ENCODE results near the gene DNAI1.
"Not testable (repeated sequence)": the region's sequence is repeated elsewhere in the genome, so short reads cannot be mapped to it uniquely, and the experiment has no call there.

DNAI1 gene

GRCh38 chr9:34458013-34458958 lies at the start of gene DNAI1, which contains the start of gene FAM219A:
Gene DNAI1 (plus strand): TSS chr9:34458805. CDS start chr9:34459006, 201 bp downstream.
Gene FAM219A (minus strand): TSS chr9:34458570. CDS start chr9:34458263, 307 bp downstream.
- Histone ChIP-seq H3K4me3 (peak within 1 kb of the TSS; percentile 56 to 86 (median 76)), H3K27ac (peak within 1 kb of the TSS; percentile 20 to 89 (median 70))

- no peak overlapping the region for H3K27ac ChIP-seq
- no peak overlapping the region for H3K4me3 ChIP-seq
These were observed 49.5 kb upstream of the DNAI1 start for GRCh38 chr9:34409154-34409553.

DNA sequence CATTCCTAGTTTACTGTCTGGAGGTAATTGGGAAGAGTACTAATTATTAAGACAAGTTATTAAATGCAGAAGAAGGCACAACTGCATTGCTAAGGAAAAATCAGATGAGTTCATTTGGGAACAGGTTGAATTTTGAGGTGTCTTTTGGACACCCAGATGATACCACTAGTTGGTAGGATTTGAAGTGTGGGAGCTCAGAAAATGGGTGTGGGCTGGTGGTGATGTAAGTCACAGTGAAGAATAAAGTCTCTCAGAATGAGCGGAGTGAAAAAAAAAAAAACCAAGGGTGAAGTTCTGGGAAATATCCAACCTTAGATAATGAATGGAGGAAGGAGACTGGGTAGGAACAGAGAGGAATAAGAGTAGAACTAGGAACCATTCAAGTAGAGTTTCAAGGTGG lies 46.3 kb upstream of the DNAI1 start:
- Histone ChIP-seq H3K4me3 (no peak overlapping the region), H3K27ac (no peak overlapping the region)

DNA sequence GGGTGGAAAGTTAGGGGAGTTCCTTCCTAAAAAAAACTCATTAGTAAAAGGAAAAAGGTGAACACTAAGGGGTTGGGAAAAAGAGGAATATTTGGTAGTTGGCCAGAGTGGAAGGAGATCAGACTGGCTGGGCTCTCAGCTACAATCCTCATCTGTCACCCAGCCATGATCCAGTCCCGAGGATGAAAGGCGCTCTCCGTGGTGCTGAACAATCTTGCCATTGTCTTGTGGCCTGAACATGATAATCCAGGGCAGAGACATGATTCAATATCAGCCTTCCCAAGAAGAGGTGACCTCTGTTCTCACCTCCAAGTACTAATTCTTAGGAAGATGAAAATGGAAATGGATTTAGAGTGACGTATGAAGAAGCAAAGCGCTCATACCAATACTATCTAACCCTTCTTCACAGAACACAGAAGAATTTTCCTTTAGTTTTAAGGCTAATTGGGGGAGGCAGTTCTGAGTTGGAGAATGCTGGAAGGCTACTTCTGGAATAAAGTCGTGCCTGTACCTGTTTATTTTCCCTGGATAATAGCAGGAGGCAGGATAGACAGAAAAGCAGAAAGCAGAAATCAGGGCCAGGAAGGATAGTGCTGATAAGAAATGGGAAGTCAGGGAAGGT lies 45.3 kb upstream of the DNAI1 start:
- no peak overlapping the region for H3K4me3 ChIP-seq
- no peak overlapping the region for H3K27ac ChIP-seq

DNA sequence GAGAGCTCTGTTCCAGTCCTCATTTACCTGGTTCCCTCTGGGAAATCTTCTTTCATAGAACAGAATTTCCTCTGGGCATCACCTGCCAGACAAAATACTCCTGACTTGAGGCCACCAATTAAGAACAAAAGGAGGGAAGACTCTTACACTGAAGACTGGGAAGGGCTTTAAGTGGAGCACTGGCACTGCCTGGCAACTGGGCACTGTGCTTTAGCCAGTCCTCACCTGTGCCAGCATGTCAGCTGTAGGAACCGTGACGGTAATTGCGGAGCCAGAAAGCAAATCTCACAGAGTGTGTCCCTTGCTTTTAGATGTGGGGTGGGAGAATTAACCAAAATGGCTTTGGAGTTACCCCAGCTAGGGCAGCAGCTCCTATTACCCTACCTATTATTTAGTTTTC lies 40.9 kb upstream of the DNAI1 start:
- no peak overlapping the region for H3K4me3 ChIP-seq
- H3K27ac ChIP-seq, result no peak overlapping the region

DNA sequence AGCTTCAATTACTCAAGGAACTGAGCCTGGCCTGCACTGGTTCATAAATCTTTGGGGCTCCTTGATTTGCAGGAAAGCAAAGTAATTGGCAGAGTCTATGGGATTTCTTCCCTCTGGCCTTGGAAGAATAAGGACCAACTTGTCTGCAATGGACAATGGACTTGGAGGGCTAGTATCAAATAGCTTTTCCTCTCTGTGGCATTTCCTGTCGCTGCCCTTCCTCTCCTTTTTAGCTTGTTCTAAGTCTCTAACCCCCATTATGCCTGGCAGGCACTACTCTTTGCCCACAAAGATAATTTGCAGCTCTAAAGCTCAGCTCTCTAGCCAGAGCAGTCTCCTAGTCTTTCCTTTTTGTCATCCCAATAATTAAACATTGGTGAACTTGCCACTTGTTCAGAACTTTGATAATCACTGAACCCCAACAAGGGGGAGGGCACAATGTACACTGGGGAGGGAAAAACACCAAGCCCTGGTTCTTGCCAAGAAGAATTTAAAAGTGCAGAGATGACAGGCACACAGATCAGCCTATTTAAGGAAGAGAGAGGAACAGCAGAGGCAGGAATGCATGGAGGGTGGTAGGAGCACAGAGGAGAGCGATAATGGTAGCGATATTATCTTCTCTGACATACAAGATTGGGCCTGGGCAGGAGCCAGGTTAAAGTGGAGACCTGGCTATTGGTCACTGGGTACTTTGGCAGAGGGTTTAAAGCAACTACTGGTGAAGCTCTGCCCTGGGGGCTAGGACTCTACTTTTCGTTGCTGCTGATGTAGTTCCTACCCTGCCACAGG lies 38.7 kb upstream of the DNAI1 start:
- H3K27ac ChIP-seq, result no peak overlapping the region
- H3K4me3 ChIP-seq, result no peak overlapping the region

DNA sequence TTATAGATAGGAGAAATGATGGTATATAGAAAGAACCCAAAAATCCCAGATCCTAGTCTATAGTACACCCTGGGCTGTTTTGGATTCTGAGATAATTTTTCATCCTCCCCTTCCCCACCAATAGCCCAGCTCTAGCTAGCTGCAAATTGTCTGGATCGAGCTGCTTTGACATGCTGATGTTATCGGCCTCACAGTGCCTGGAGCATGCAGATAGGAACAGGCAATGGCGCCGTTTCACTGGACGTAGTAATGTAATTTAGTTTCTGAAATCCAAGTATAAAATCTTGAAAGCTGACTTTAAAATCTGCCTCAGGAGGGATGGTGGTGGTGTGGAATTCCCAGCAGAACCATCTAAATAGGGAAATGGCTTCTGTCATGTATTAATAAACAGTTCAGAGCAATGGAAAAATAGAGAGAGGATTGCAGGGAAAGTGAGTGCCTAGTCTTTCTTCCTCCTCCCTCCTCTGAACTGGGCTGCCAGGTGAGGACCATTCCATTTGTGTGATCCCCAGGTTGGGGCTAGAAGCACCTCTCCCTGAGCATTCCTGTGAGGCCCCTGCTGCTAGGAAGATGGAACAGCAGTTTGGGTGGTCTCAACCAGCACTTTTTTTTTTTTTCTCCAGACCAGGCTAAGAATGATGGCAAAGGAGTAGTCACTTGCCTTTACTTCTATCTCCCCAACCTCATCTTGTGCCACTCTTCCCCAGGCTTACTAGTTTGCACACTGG lies 32.1 kb upstream of the DNAI1 start:
- no peak overlapping the region for H3K27ac ChIP-seq

DNA sequence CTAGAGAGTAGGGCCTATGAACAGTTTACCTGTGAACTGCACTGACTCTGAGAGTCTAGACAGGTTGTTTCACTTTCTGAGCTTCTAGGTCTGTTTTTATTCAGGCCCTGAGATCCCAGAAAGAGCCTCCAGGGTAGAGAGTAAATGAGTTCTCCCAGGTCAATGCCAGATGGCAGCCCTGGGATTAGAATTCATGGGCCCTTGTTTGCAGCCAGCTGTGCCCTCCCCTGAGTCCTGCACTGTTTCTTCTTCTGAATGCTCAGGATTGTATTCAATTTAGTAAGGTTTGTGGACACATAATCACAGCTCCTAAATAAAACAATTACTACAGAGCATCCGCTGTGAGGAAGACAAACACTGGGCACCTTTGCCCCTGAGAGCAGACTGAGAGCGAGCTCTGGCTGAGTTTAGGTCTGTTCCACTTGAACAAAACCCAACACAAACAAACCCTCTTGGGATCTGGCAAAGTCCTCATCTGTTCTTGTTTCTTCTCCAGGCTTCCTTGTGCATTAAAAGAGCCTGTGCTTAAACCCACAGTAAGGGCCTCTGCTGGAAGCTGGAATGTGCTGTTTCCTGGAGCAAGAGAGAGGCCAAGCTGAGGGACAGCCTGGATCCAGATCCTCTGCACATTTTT lies 30.2 kb upstream of the DNAI1 start:
- H3K27ac ChIP-seq, result no peak overlapping the region
- H3K4me3 ChIP-seq, result no peak overlapping the region

More for the DNA sequence above, 32.1 kb upstream of the DNAI1 start:
- H3K4me3 ChIP-seq, result no peak overlapping the region

DNA sequence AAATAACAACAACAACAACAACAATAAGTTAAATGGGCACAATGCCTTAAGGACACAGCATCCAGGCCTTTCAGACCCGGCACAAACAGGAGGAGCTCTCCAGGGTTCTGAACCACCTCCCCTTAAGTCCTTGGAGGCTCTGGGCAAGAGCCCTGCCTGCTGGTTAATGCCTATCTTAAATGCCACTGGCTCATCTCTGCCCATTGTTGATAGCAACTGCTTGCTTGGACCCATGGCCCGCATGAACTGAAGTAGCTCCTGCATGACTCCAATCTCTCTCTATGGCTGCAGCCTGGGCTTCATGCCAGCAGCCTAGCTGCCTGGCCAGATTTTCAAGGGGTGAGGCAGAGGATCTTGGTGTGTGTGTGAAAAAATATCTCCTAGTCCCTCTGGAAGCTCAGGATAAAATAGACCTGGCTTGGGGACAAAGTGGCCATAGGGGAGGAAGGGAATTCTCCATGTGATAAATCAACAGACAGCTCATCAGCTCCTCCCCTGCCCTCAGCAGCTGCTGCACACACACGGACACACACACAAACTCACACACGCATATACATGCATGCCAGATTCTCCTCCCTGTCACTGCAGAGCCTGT lies 27.7 kb upstream of the DNAI1 start:
- no peak overlapping the region for H3K27ac ChIP-seq
- no peak overlapping the region for H3K4me3 ChIP-seq

- H3K4me3 ChIP-seq, result no peak overlapping the region
- H3K27ac ChIP-seq, result no peak overlapping the region
These were observed 26.9 kb upstream of the DNAI1 start for GRCh38 chr9:34431667-34432066.

- Histone ChIP-seq H3K27ac (no peak overlapping the region), H3K4me3 (no peak overlapping the region)
These were observed 21.3 kb upstream of the DNAI1 start for GRCh38 chr9:34437006-34437925.

- H3K27ac ChIP-seq, H3K4me3 ChIP-seq: not testable (repeated sequence)
These were observed 20.7 kb upstream of the DNAI1 start for GRCh38 chr9:34437926-34438307.

DNA sequence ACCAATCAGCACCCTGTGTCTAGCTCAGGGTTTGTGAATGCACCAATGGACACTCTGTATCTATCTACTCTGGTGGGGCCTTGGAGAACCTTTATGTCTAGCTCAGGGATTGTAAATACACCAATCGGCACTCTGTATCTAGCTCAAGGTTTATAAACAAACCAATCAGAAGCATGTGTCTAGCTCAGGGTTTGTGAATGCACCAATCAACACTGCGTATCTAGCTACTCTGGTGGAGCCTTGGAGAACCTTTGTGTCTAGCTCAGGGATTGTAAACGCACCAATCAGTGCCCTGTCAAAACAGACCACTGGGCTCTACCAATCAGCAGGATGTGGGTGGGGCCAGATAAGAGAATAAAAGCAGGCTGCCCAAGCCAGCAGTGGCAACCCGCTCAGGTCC lies 20.1 kb upstream of the DNAI1 start:
- H3K4me3 ChIP-seq, H3K27ac ChIP-seq: not testable (repeated sequence)

DNA sequence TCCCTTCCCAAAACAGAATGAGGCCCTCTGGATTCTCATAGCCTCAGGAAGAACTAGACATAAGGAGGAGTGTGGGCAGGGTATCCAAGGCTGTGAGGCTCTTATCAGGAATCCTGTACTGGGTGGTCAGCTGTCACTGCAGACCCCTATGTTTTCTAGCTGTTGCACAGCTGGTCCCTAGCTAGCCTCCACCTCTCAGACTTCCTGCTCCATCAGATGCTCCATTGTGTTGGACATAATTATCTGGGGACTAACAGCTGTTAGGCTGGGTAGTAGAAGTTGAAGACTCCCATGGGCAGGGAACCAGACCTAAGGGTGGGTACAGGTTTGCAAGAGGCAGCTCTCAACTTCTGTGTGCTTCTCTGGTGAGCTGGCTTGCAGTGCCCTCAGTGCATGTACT lies 18.6 kb upstream of the DNAI1 start:
- Histone ChIP-seq H3K4me3 (no peak overlapping the region), H3K27ac (no peak overlapping the region)

DNA sequence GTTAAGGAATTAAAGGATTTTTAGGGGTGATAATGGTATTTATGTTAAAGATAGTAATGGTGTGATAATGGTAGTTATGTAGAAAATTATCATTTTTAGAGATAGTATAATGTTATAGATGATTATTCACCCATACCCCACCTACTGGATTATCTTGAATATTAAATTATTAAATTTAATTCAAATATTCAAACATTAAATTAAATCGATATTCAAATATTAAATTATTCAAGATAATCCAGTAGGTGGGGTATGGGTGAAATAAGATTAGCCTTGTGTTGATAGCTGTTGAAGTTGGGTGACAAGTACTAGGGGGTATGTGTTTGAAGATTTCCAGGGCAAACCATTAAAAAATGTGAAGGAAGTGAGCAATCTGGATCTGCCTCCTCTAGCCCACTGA lies 15.8 kb upstream of the DNAI1 start:
- H3K27ac ChIP-seq, result no peak overlapping the region
- no peak overlapping the region for H3K4me3 ChIP-seq

- no peak overlapping the region for H3K4me3 ChIP-seq
- H3K27ac ChIP-seq, result no peak overlapping the region
These were observed 15.1 kb upstream of the DNAI1 start for GRCh38 chr9:34443533-34443932.

GRCh38 chr9:34443976-34444375 lies 14.6 kb upstream of the DNAI1 start:
- H3K4me3 ChIP-seq, result no peak overlapping the region
- no peak overlapping the region for H3K27ac ChIP-seq

- no peak overlapping the region for H3K27ac ChIP-seq
These were observed 12.1 kb upstream of the DNAI1 start for GRCh38 chr9:34446468-34446891.

More at GRCh38 chr9:34446468-34446891, 12.1 kb upstream of the DNAI1 start:
- no peak overlapping the region for H3K4me3 ChIP-seq
